ENCODE results near the gene DOLPP1. TPM values are rescaled to one million over a fixed set of nuclear protein-coding genes. Genes with fewer than 3 reads are reported as not detected.
"Not testable (repeated sequence)": the region's sequence is repeated elsewhere in the genome, so short reads cannot be mapped to it uniquely, and the experiment has no call there.

Gene DOLPP1
- total RNA-seq, 1 donor from 2014 or later = 9.5 TPM

DNA sequence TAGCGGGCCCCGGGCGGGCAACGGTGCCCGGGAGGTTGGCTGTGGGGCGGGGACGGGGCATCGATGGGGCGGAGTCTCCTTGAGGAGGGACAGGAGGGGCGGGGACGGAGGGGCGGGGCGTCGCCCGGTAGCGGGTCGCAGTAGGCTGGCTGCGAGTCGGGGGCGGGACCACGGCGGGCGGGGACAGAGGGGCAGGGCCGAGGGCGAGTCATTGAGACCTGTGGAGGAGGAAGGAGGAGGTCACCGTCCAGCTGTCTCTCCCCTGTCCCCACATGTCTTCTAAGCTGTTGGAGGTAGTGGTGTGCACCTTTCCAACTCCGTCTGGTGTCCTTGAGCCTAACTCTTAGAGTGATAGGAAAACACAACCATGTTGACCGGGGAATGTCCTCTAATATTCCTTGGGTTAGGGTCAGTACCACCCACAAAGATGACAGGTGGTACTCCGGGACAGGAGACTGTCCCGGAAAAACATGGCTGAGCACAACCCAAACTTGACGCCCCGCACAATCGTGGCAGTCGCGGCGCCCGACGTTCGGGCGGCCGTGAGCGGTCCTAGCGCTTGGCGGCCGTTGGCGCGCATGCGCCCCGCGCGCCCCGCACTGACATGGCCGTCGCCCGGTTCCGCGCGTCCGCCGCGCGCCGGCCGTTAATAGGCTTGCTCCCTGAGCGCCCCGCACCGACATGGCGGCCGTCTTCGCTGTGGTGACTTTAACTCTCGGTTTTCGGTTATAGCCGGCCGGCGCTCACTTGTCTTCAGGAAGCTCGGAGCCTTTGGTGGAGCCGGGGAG is 30.0 kb downstream of the DOLPP1 start, which contains the start of the genes CRAT and PTPA:
Gene CRAT, minus strand, starts transcription at position 54 of the 788 bp plus-strand sequence. CDS start 284 bp downstream, outside the sequence.
Gene PTPA, plus strand, starts transcription at position 676 of the 788 bp plus-strand sequence. CDS start 186 bp downstream, outside the sequence.
- H3K4me1 ChIP-seq = peaks cover 39% of the 10 kb centered on the region
- ATAC-seq = peak; percentile 95
- H3K9me3 ChIP-seq = no peaks in the 10 kb centered on the region

DNA sequence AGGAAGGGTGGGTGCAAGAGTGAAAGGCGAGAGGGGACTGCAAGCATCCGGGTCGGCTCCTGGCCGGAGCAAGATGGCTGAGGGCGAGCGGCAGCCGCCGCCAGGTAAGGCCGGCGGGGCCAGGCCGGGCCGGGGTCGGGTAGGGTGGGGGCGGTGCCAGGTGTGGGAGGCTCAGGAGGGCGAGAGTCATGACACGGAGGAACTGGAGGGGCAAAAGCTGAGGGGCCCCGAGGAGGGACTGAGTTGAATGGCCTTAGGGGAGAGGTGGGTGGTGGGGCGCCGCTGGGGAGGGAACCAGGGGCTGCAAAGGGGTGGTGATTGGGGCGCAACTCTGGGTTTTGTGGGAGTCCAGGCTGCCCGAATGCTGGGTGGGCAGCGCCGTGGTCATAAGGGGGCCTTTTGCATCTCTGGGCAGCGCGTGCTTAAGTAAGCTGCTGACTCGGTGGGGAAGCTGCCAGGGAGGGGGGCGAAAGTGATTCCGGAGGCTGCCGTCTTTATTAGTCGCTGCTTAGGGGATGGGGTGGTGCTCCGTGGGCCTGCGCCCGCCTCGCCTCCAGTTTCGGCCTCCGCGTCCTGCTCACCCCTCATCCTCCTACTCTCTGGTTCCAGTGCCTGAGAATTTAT is 30.7 kb downstream of the DOLPP1 start:
- H3K4me3 ChIP-seq = peak overlapping the region; percentile 73
- H3K27me3 ChIP-seq (ENCODE audit: low read depth) = no peaks in the 10 kb centered on the region
- H3K4me1 ChIP-seq = peaks cover 39% of the 10 kb centered on the region
- DNase-seq = no peak
- peak; percentile 13 to 32 for ATAC-seq
- TF ChIP-seq, protein P1, sequence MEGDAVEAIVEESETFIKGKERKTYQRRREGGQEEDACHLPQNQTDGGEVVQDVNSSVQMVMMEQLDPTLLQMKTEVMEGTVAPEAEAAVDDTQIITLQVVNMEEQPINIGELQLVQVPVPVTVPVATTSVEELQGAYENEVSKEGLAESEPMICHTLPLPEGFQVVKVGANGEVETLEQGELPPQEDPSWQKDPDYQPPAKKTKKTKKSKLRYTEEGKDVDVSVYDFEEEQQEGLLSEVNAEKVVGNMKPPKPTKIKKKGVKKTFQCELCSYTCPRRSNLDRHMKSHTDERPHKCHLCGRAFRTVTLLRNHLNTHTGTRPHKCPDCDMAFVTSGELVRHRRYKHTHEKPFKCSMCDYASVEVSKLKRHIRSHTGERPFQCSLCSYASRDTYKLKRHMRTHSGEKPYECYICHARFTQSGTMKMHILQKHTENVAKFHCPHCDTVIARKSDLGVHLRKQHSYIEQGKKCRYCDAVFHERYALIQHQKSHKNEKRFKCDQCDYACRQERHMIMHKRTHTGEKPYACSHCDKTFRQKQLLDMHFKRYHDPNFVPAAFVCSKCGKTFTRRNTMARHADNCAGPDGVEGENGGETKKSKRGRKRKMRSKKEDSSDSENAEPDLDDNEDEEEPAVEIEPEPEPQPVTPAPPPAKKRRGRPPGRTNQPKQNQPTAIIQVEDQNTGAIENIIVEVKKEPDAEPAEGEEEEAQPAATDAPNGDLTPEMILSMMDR (IDR thresholded peaks at IDR 0.05) = no peak
- no peaks in the 10 kb centered on the region for H3K9me3 ChIP-seq
- peak overlapping the region; percentile 93 for H3K27ac ChIP-seq
- H3K36me3 ChIP-seq = peaks cover 12% of the 10 kb centered on the region
- intact Hi-C loops (cut with DNase I) = no loop called here

More for the DNA sequence above, 30.0 kb downstream of the DOLPP1 start, which contains the start of the genes CRAT and PTPA:
- intact Hi-C loops (cut with DNase I) = no loop called here
- TF ChIP-seq, protein P1 (IDR thresholded peaks at IDR 0.05) = no peak
- Histone ChIP-seq H3K4me3 (peak within 1 kb of the TSS; percentile 73), H3K36me3 (peaks cover 14% of the 10 kb centered on the region), H3K27me3 (ENCODE audit: low read depth) (no peaks in the 10 kb centered on the region), H3K27ac (peak within 1 kb of the TSS; percentile 93)
- DNase-seq = peak; percentile 98

DNA sequence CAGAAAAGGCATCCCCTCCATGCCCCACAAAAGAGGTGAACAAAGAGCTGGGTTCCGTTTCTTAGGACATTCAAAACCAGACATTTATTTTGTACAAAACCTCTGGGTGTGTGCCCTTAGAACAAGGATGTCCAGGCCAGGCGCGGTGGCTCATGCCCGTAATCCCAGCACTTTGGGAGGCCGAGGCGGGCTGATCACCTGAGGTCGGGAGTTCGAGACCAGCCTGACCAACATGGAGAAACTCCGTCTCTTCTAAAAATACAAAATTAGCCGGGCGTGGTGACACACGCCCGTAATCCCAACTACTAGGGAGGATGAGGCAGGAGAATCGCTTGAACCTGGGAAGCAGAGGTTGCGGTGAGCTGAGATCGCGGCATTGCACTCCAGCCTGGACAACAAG is 31.6 kb downstream of the DOLPP1 start:
- DNase-seq; H3K9me3 ChIP-seq; H3K27me3 ChIP-seq (ENCODE audit: low read depth); H3K36me3 ChIP-seq; H3K27ac ChIP-seq; ATAC-seq; intact Hi-C loops (cut with DNase I): not testable (repeated sequence)
- Histone ChIP-seq H3K4me3 (peak overlapping the region; percentile 73), H3K4me1 (peaks cover 39% of the 10 kb centered on the region)

DNA sequence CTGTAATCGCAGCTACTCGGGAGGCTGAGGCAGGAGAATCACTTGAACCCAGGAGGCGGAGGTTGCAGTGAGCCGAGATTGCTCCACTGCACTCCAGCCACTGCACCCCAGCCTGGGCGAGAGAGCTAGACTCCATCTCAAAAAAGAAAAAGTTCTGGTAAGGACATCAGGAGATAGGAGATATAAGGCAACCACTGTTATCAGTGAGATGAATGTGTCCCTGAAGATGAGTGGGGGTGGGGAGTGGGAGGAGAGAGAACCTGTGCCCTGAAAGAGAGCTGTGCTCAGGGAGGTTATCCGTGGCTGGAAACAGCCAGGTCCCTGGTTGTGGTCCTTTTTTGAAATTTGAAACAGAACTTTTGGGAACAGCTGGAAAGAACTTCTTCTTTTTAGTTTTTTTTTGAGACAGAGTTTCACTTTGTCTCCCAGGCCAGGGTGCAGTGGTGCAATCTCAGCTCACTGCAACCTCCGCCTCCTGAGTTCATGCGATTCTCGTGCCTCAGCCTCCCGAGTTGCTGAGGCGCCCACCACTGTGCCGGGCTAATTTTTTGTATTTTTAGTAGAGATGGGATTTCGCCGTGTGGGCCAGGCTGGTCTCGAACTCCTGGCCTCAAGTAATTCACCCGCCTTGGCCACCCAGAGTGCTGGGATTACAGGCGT is 32.9 kb downstream of the DOLPP1 start:
- Histone ChIP-seq H3K9me3 (no peaks in the 10 kb centered on the region), H3K36me3 (no peaks in the 10 kb centered on the region), H3K27me3 (ENCODE audit: low read depth) (no peaks in the 10 kb centered on the region), H3K27ac (no peak overlapping the region), H3K4me3 (no peak overlapping the region), H3K4me1 (peaks cover 39% of the 10 kb centered on the region)
- ATAC-seq (no peak), DNase-seq (peak; percentile 66)
- TF ChIP-seq, protein P1 (IDR thresholded peaks at IDR 0.05) = no peak
- intact Hi-C loops (cut with DNase I) = no loop called here

DNA sequence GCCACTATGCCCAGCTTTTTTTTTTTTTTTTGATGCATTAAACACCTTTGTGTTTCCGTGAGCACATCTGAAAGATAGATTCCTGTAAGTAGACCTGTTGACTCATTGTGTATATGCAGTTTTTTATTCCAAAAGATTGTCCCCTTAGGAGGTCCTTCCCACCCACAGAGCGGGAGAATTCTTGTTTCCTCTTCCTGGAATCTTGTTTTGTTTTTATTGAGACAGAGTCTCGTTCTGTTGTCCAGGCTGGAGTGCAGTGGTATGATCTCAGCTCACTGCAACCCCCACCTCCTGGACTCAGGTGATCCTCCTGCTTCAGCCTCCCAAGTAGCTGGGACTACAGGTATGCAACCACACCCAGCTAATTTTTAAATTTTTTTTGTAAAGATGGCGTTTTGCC is 37.9 kb downstream of the DOLPP1 start:
- peaks cover 8% of the 10 kb centered on the region for H3K4me1 ChIP-seq
- no peak overlapping the region for H3K27ac ChIP-seq
- intact Hi-C loops (cut with DNase I) = no loop called here

More for the DNA sequence above, 37.9 kb downstream of the DOLPP1 start:
- H3K9me3 ChIP-seq = no peaks in the 10 kb centered on the region
- ATAC-seq = no peak
- H3K4me3 ChIP-seq = no peak overlapping the region
- DNase-seq = no peak
- no peaks in the 10 kb centered on the region for H3K27me3 ChIP-seq (ENCODE audit: low read depth)
- TF ChIP-seq, protein P1 (IDR thresholded peaks at IDR 0.05) = no peak
- peaks cover 36% of the 10 kb centered on the region for H3K36me3 ChIP-seq
